Fibroblast of skin of left quadriceps (primary cell): Measurements from ENCODE around the gene NEK1.
A peak's percentile ranks its signal among the peaks of the same experiment; 100 is the strongest.
"Not testable (repeated sequence)": the region's sequence is repeated elsewhere in the genome, so short reads cannot be mapped to it uniquely, and the experiment has no call there.

ENCODE experiments used
- DNase-seq, 2 experiments: peaks; one replicate each; pipeline ENCODE4 v3.0.0-alpha.2; 2013; ENCODE audit warnings: low read depth in 2 of 2

Gene NEK1

DNA sequence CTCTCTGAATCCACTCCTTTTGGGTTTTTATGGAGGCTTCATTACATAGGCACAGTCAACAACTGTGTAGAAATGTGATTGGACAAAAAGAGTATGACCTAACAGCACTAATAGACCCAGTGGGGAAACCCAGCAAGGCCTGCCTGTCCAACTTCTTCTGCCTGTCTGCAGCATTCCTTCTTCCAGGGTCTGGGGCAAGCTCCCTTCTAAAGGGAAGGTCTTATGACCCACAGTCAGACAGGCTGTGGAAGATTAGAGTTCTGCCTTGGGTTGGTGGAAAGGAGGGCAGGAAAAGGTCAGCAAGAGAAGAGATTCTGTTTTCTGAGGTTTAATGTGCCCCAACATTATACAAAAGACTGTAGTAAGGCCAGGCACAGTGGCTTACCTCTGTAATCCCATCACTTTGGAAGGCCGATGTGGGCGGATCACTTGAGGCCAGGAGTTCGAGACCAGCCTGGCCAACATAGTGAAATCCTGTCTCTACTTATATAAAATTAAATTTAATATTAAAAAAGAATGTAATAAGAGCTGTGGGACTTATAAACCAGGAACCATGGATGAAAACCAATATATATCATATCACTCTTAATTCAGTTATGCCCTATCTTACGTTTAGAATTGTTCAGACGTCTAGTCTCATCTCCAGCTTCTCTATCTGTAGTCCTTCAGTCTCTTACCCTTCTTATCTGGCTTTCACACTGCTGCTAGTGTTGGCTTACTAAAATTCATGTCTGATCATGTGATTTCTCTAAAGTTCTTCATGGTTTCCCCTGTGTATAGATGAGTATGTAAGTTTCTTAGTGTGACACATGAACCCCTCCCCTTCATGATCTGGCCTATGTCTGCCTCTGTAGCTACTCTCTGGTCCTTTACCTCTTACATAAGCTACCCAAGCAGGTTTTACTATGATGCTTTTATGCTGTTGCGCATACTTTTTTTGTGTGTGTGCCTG is 14.2 kb upstream of the NEK1 start:
- DNase-seq = no peak

DNA sequence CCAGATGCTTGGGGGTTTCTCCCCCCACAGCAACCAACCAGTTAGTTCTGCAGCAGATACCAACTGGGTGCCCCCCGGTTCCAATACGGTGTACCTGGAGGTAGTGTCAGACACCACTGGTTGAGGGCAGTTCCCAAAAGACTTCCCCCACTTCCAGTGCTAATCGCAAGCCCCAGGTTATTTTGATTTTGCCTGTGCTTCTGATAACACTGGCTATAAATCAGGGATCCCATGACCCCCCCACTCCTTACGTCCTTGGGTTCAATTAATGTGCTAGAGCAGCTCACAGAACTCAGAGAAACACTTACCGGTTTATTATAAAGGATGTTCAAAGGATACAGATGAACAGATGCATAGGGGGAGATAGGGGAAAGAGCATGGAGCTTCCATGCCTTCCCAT is 13.5 kb upstream of the NEK1 start:
- DNase-seq = no peak

DNA sequence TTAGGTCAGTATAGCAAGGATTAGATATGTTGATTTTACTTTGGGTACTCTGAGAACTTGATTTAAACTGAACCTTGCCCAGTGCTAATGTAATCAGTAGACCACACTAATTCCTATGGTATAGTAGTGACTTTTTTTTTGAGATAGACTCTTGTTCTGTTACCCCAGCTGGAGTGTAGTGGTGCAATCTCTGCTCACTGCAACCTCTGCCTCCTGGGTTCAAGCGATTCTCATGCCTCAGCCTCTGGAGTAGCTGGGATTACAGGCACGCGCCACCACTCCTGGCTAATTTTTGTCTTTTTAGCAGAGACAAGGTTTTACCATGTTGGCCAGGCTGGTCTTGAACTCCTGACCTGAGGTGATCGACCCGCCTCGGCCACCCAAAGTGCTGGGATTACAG is 11.6 kb upstream of the NEK1 start:
- DNase-seq = not testable (repeated sequence)

DNA sequence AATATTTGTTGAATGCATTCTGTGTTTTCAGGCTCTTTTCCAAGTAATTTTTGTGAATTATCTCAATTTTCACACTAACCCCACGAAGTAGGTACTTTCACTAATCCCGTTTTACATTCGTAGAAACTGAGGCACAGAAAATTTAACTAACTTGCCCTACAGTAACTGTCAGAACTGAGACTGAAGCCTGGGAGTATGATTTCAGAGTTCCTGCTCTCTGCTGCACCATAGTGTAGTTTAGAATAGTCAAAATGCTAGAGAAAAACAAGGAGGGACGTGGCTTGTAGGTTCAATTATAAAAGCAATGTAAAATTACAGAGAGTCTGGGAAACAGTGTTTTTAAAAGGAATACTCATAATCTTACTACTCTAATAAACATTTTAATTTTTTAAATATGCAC is 10.2 kb upstream of the NEK1 start:
- DNase-seq = no peak

DNA sequence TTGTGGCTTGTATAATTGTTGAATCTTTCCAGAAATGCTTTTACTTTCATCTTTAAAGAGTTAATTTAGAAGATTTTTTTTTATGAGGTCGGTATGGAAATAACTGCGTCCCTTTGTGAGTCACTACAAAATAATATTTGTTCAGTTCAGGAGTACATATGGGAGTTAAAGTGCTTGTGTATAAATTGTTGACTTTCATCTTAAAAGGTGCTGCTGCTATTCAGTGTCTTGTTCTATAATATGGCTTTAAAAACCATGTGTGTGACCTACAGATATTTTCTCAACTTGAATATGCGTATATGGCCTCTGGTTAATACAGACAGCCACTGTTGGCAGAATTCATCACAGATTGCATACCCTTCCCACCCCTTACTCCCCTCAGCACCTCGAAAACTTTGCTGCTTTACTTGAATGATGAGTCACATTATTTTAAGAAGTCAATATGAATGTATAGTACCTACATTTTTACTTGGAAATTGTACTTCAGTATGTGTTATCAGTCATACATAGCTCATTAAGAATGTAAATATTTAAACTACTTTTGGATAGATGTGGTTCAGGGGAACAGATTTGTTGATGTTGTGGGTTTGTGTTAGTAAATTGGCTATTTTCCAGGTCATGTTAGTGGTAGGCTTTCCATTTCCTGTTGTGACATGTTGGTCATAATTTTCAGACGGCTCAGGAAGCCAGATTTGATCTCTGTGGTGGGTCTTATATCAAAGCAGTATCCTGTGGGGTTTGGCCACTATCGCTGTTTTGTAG is 9.5 kb upstream of the NEK1 start:
- DNase-seq = peak in 1 of 2 experiments; percentile 45

DNA sequence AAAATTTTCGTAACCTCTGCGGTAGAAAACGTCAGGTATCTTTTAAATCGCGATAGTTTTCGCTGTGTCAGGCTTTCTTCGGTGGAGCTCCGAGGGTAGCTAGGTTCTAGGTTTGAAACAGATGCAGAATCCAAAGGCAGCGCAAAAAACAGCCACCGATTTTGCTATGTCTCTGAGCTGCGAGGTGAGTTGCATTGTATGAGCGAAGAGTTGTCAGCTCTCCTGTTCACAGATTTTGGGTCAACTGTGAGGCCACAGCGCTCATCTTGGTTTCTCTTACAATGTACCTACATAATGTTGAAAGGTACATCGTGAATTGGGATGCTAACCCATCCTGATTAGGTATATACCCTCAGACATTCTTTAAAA is 8.5 kb upstream of the NEK1 start:
- DNase-seq = no peak

DNA sequence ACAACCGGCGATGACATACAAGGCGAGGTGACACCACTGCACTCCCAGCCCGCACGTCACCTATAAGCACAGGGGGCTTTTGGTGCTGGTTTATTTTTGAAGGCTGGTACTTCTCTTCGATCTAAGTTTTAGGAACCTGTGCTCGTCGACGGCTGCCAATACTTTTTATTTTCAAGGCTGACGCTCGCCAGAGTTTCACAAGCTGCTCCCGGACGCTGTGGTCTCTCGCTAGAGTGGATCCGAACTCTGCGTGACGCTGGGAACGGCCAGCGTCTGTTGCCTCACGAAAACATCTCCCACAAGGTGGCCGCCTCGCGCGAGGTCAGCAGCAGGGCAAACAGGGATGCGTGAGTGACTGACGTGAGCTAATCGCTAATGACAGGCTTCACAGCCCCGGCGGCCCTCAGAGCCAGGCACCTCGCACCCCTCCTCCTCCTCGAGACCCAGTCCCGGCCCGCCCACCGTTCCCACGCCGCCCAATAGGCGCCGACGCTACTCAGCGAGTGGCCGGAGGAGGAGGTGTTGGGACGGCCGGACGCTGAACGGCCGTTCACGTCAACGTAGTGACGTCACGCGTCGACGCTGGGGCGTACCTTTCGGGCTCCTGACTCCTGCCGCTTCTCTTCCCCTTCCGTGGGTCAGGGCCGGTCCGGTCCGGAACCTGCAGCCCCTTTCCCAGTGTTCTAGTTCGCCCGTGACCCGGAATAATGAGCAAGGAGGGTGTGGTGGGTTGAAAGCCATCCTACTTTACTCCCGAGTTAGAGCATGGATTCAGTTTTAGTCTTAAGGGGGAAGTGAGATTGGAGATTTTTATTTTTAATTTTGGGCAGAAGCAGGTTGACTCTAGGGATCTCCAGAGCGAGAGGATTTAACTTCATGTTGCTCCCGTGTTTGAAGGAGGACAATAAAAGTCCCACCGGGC is 7.8 kb upstream of the NEK1 start, which contains the start of gene CLCN3:
TSS of gene CLCN3 (plus strand) at position 621 of the 922 bp plus-strand sequence. CDS start 15,351 bp downstream, outside the sequence.
- peak; percentile 89 to 90 for DNase-seq

DNA sequence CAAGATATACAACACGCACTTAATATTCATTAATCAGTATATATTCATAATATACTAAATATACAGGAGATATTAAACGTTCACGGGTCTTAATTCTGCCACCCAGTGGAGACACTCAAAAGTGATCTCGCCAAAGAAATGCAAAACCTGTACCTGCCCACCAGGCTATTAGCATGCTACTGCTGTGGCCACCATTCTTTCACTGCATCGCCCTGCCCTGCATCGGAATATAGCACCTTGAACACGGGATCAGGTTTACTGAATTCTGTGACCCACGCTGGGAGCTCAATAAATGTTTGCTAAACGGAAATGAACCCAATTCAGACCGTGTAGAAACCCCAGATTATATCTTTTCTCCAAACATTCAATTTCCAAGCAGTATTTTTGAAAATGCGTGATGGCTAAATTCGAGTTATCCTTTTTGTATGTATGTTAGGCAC is 7.2 kb upstream of the NEK1 start:
- DNase-seq = no peak

DNA sequence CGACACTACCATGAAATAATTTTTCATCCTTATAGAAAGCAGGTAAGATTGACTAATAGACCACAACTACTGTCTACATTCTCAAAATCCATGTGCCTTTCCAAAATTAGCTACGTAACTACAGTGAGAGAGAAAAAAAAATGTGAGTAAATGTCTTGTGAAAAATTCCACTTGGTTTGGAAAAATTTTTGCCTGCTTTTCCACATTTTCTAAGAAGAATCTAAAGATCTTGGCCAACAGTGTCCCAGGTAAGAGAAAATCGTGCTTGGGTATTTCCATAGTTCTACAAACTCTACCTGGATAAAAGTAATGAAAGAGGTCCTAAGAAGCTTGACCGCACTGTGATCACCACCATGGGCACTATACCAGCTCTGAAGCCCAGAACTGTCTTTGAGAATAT is 6.6 kb upstream of the NEK1 start:
- no peak for DNase-seq

DNA sequence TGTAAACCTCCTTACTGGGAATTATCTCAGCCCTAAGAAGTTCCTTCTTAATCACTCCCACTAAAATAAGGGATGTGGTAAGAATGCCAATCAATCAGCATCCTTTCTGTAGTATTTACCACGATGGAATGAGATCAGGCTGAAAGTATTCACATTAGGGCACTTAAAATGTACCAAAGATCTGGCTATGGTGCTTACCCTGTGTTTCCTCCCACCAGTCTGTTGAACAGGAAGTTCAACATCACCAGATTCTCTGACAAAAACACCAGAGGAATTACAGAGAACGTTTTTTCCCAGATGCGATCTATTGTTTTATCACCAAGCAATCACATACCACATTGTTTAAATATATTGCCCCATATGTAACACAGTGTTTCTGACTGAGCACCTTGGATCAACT is 5.9 kb upstream of the NEK1 start:
- peak; percentile 57 to 62 for DNase-seq

DNA sequence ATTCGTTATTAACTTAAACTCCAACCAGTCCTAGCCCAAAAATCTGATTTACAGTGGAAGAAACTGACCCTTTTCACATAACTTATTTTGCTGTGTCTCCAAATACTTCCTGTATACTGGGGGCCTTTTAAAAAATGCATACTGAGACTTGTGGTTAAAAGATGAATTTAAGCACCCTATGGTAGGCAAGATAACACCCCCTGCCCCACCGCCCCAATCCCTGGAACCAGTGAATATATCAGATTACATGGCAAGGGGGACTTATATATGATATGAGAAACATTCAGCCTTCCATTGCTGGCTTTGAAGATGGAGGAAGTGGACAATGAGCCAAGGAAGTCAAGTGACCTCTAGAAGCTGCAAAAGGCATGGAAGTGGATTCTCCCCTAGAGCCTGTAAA is 4.9 kb upstream of the NEK1 start:
- DNase-seq = no peak

DNA sequence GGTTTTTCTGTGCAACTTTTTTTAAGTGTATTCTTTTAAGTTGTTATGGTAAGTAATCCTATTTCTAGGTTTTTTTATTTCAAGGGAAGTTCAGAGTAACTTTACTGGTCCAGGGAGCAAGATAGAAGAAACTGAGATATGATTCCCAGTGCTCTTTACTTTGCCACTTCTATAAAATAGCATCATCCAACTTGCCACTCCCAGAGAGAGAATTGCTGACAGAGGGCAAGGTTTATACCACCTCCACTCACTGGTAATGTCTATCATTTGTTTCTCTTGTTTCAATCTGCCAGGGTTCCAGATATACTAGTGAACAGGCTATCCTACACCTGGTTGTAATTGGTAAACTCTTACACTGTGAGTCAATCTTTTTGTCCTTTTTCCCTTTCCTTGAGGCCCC is 4.5 kb upstream of the NEK1 start:
- DNase-seq = no peak

DNA sequence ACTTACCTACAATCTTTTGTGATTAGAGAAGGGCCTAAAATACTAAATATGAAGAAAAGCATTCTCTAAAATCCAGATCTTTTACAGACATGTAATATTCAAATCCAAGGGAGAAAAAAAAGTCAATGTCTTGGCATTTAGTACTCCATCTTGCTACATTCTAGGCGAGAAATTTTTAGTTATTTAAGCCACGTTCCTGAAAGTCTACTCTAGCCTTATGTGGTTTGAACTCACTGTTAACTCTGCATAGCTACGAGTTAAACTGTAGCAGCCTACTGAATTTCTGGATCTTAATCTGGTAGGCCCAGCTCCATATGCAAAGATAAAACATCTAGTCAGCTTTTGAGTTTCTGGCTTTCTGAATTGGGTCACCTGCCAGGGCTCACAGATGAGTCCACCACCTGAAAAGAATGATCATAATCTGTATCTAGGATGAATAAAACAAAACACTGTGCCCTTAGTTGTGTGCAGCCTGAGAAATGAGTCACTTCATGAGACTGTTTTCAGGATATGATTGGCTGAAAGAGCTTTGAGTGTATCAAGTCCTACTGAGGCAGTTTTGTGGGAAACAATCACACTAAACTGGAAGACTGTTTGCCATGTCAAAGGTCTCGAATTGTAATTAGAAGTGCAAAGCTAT is 3.2 kb upstream of the NEK1 start:
- DNase-seq = no peak

DNA sequence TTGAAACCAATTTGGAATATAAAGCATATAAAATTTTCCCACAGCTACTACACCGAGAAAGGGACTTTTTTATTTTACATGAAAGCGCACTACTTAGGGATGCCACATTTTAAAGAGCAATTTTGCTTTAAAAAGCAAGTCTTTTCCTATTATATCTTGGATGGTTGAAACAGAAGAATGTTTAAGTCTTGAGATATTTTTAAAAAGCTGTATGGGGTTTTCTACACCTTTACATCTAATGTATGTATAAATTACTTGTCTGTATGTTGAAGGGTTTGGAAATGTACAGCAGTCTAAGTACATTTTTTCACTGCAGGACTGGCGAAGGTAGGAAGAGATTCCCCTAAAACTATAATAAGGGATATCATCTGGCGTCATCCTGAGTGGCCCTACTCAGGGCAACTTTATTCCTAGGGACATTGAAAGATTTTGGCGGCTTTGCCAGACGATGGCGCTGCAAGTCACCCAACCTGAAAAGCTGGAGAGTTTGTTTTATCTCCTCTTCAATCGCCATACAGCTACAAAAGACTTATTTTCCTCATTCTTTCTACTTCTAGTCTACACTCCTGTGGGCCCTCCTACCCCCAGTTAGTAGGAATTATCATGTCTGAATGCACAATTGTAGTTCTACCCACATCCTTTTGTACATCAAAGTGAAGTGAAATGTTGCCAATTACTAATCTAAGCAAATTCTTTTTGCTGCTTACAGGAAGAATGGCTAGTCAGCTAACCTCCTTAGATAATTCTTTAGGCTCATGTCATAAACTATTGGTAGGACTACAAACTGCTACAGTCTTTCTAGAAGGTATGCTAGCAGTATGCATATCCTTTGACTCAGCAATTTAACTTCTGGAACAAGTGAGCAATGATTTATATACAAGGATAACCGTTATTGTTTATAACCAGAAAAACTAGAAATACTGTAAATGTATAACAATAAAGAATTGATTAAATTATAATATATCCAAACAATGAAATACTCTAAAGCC is 782 bp upstream of the NEK1 start:
- peak; percentile 49 to 52 for DNase-seq

DNA sequence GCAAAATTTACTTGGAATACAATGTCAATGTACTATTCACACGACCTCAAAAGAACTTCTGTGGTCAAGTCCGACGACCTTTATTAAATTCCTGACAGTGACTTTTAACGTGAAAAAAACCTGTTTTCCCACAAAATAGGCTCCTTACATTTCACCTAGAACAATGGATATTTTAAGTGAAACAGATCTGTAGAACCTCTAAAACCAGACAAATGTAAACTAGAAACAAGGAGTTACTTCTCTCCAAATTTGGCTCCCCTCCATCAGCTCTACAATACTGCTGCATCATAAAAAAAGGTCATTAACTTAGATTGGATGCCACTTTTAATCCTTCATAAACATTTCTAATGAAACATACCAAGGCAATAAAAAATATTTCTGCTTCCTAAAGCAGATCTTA is 1.2 kb downstream of the NEK1 start:
- DNase-seq = no peak

DNA sequence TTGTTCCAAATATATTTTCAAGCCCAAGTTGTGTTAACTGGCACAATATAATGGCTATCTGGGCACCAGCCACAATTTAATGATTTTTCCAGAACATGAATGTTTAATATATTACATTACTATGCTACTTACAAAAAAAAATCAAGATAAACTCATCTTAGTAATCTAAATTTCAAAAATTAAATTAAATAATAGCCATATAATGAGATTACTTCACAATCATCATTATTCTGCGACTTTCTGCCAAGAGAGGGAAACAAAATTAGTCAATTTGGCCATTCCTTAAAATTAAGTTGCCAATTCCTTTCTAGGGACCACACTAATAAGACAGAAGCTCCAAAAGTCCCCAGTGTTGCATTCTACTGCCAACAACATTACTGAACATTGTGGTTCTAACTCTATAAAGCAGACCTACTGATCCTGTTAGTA is 7.5 kb downstream of the NEK1 start:
- DNase-seq = no peak

DNA sequence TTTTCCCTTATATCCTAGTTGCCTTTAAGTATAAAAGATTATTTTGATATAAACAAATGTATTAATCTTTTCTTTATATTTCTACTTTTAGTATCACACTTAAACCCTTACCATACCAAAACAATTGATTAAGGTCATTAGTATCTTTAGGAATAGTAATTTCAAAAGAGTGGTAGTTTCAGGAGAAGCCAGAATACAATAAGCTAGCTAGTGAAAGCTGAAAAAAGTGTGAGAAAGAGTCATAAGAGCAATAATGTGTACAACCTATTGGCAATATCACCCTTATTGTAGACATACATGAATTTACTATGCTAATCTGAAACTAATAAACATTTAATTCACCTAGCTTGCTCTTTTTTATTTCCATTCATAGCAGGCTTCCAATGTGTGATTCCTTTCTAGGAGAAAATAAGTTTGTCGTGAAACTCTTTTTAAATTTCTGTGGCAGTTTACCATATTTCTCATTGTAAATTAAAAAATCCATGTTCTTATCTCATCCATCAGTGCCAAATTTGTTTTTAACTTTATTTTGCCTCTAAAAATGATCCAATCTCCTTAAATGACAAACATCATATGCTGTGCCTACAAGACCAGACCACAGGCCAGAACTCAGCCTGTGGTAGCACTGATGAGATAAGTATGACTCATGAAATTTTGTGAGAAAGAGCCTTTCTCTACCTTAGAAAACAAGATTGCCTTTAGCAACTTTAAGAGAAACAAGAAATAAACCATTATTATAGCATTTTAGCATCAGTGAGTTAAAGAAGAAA is 8.1 kb downstream of the NEK1 start:
- DNase-seq = no peak

DNA sequence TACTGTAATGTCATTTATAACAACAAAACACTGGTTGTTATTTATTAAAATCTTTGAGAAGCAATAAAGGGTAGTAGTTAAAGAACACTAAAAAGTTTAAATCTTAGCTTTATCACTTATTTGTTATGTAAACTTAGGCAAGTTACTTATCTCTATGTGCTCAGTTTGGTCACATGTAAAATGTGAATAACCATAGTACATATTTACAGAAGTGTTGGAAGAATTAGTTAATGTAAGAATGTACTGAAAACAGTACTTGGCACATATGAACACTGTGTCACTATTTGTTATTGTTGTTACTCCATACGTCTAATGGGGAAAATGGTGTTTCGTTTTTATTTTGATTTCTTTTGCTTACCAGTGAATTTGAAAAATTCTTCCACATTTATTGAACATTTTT is 9.1 kb downstream of the NEK1 start:
- DNase-seq = no peak
